PC-9 (cell line): ENCODE results near the gene SNX27. TPM values are rescaled to one million over a fixed set of nuclear protein-coding genes. Genes with fewer than 3 reads are reported as not detected.

ENCODE experiments used
- BruUV-seq: library from RNA; stranded (reverse); fragments of 400-500 nt; replicated peaks from 2 replicates; lab custom pipeline; 2021; lab: Mats Ljungman, UMichigan
- CTCF ChIA-PET: fragments of 300-600 bp; sonication (Branson Sonifier 250); formaldehyde crosslinking; loops from one replicate; lab custom pipeline; 2022; ENCODE audit warnings: antibody characterized with exemption; lab: Charles Lee
- POLR2A ChIA-PET: fragments of 300-600 bp; sonication (Branson Sonifier 250); formaldehyde crosslinking; loops from one replicate; lab custom pipeline; 2022; ENCODE audit warnings: antibody characterized with exemption; ENCODE audit not compliant: unreplicated experiment; lab: Charles Lee
- DNase-seq, 2 experiments: peaks; one replicate each; pipeline versions ENCODE4 v3.0.0 to v3.0.0-alpha.2; 2015 to 2022; ENCODE audit warnings: mixed read lengths in 1 of 2
- H2AFZ ChIP-seq: fragments of 200-600 bp; sonication (generic); 2 replicates; pipeline ENCODE4 v1.8.1; 2017; ENCODE audit warnings: antibody characterized with exemption
- H3F3A ChIP-seq: fragments of 200-600 bp; sonication (generic); 2 replicates; pipeline ENCODE4 v1.8.1; 2017; ENCODE audit warnings: antibody characterized with exemption, mild to moderate bottlenecking, low read depth; ENCODE audit not compliant: insufficient read depth
- H3K27ac ChIP-seq: fragments of 200-600 bp; sonication (generic); 2 replicates; pipeline ENCODE4 v1.6.1; 2016; ENCODE audit warnings: mixed run types
- H3K27me3 ChIP-seq: fragments of 200-600 bp; sonication (generic); 2 replicates; pipeline ENCODE4 v1.6.1; 2016; ENCODE audit warnings: low read depth, mixed run types; ENCODE audit not compliant: insufficient read depth
- H3K36me3 ChIP-seq: fragments of 200-600 bp; sonication (generic); 2 replicates; pipeline ENCODE4 v1.6.1; 2016; ENCODE audit warnings: low read depth, mixed run types
- H3K4me1 ChIP-seq: fragments of 200-600 bp; sonication (generic); replicated peaks from 2 replicates; pipeline ENCODE4 v1.6.1; 2016; ENCODE audit warnings: mixed run types; ENCODE audit not compliant: insufficient read depth
- H3K4me2 ChIP-seq: fragments of 200-600 bp; sonication (generic); 2 replicates; pipeline ENCODE4 v1.6.1; 2017; ENCODE audit warnings: mixed run types
- H3K4me3 ChIP-seq: fragments of 200-600 bp; sonication (generic); 2 replicates; pipeline ENCODE4 v1.6.1; 2016; ENCODE audit warnings: mixed run types
- H3K79me2 ChIP-seq: fragments of 200-600 bp; sonication (generic); 2 replicates; pipeline ENCODE4 v1.6.1; 2017; ENCODE audit warnings: low read depth, mixed run types
- H3K9me2 ChIP-seq: fragments of 200-600 bp; sonication (generic); 2 replicates; pipeline ENCODE4 v1.8.1; 2017; ENCODE audit warnings: mild to moderate bottlenecking; ENCODE audit not compliant: insufficient read depth
- H3K9me3 ChIP-seq: fragments of 200-600 bp; sonication (generic); 2 replicates; pipeline ENCODE4 v1.8.1; 2016; ENCODE audit warnings: low read depth; ENCODE audit not compliant: insufficient read depth
- H4K20me1 ChIP-seq: fragments of 200-600 bp; sonication (generic); 2 replicates; pipeline ENCODE4 v1.8.1; 2017; ENCODE audit not compliant: insufficient read depth
- CTCF ChIP-seq: fragments of 200-600 bp; sonication (generic); conservative IDR thresholded peaks from 2 replicates; pipeline ENCODE4 v1.6.1; 2017; ENCODE audit warnings: mixed run types, antibody characterized with exemption, mild to moderate bottlenecking, moderate library complexity
- EZH2 ChIP-seq: fragments of 200-600 bp; sonication (generic); IDR thresholded peaks from 2 replicates; pipeline ENCODE4 v1.8.0; 2017; ENCODE audit warnings: antibody characterized with exemption, low read depth
- intact Hi-C: fragments of 100-400 bp; cut with micrococcal nuclease; formaldehyde crosslinking; loops from one replicate; pipeline ENCODE4 v1.10.0; 2022; ENCODE audit not compliant: unreplicated experiment
- total RNA-seq: library from RNA; stranded (reverse); gene quantifications from 2 replicates; pipeline ENCODE4 v1.2.3, GENCODE V29; 2021

Gene SNX27
- total RNA-seq, 1 experiment from 2014 or later = 40.1 TPM

DNA sequence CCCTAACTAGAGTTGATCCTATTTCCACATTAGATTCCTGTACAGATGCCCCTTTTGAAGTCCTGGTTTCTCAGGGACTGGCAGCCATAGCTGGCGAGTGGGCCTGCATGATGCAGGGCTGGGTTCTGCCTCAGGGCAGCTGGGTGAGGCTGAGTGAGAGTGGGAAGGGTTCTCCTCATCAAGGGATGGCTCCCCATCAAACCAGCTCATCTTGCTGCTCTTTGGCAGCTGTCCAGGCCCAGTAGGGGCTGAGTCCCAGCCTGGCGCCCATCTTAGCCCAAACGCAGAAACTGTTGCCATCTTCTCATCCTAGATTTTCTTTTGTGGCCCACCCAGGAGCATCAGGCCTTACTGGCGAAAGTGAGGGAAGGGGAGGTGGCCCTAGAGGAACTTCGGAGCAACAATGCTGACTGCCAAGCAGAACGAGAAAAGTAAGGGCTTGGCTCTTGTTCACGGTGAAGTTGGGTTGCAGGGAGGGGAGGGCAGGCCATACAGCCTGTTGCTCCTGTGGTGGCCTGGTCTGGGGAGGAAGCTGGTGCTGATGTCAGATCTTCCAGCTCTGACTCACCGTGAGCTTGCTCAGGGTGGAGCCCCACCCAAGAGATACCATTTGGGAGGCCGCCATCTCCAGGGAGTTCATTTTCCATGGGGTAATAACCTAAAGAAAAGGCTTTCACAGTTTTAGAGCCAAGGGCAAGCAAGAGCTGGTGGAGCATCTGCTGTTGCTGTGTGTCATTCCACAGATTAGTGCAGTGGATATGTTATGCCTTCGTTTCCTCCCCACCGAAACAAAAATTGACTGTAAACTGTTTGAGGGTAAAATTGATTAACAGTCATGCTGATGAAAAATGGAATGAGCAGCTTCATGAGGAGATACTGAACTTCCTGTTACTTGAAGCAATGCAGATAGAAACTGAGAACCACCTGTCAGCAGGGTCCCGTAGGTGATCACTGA is 37.0 kb upstream of the SNX27 start:
- no peaks in the 10 kb centered on the region for H3K27me3 ChIP-seq
- ChIA-PET CTCF (interaction anchor here (0.6 to 1.3 kb wide), 2 partner anchors 38 to 160 kb away, joined by 3 read pairs; no protein-coding TSS in a partner anchor), POLR2A (interaction anchor here (0.5 to 1.0 kb wide), 8 partner anchors 11 to 456 kb away, joined by 4 to 9 read pairs (median 6); partner anchors contain the start of gene TUFT1)
- peak; percentile 85 to 87 for DNase-seq
- peaks cover 75% of the 10 kb centered on the region for H3F3A ChIP-seq
- H3K4me3 ChIP-seq = 0 out of 2 replicates have a peak overlapping the region, but pooled peaks have one; percentile 3
- no peaks in the 10 kb centered on the region for H3K9me2 ChIP-seq
- H3K36me3 ChIP-seq = peaks cover 62% of the 10 kb centered on the region
- intact Hi-C loops = loop anchor here (2.0 kb wide), 1 partner anchor 26 kb away; no protein-coding TSS in a partner anchor
- peaks cover 72% of the 10 kb centered on the region for H3K4me1 ChIP-seq
- TF ChIP-seq EZH2 (no peak), CTCF (no peak)
- H2AFZ ChIP-seq = no peak overlapping the region
- H3K9me3 ChIP-seq = no peaks in the 10 kb centered on the region
- peak overlapping the region; percentile 54 for H3K4me2 ChIP-seq
- peaks cover 32% of the 10 kb centered on the region for H3K79me2 ChIP-seq
- H4K20me1 ChIP-seq = no peaks in the 10 kb centered on the region
- H3K27ac ChIP-seq = peak overlapping the region; percentile 66
- BruUV-seq = TSS peak; percentile 94

DNA sequence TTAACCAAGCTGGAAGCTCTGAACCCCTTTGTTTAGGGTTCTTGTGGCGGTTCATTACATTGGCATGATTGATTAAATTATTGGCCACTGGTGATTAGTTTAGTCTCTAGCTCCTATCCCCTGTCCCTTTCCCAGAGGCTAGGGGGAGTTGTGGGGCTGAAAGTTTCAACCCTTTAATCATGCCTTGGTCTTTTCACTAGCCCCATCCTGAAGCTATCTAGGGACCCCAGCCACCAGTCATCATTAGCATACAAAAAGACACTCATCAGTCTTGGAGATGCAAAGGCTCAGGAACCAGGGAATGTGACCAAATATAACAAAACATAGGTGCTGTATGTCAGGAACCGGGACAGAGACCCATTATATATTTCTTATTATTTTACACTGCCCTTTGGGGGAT is 34.7 kb upstream of the SNX27 start:
- Histone ChIP-seq H4K20me1 (no peaks in the 10 kb centered on the region), H3K4me1 (peaks cover 77% of the 10 kb centered on the region), H3K4me2 (no peak overlapping the region), H3K36me3 (peaks cover 58% of the 10 kb centered on the region), H2AFZ (no peak overlapping the region), H3F3A (peaks cover 68% of the 10 kb centered on the region), H3K4me3 (no peak overlapping the region), H3K79me2 (peaks cover 20% of the 10 kb centered on the region; the same call in 1 of the 2 replicates), H3K9me3 (no peaks in the 10 kb centered on the region), H3K27ac (peak overlapping the region; percentile 69; the same call in 1 of the 2 replicates), H3K9me2 (no peaks in the 10 kb centered on the region), H3K27me3 (no peaks in the 10 kb centered on the region)
- intact Hi-C loops = no loop called here
- ChIA-PET CTCF (no interaction called here), POLR2A (no interaction called here)
- TF ChIP-seq CTCF (no peak), EZH2 (no peak)
- no peak for DNase-seq
- no TSS peak for BruUV-seq

- Histone ChIP-seq H3K9me2 (no peaks in the 10 kb centered on the region), H3K79me2 (peaks cover 11% of the 10 kb centered on the region; the same call in 1 of the 2 replicates), H3K9me3 (no peaks in the 10 kb centered on the region), H3K4me2 (peak overlapping the region; percentile 48), H3K36me3 (peaks cover 62% of the 10 kb centered on the region), H3F3A (peaks cover 60% of the 10 kb centered on the region), H4K20me1 (no peaks in the 10 kb centered on the region), H3K4me3 (no peak overlapping the region), H3K4me1 (peaks cover 81% of the 10 kb centered on the region), H3K27me3 (no peaks in the 10 kb centered on the region), H3K27ac (peak overlapping the region; percentile 69), H2AFZ (no peak overlapping the region)
- DNase-seq = peak in 1 of 2 experiments; percentile 56
- ChIA-PET CTCF (interaction anchor here (1.0 kb wide), 1 partner anchor 15 kb away, joined by 12 read pairs; no protein-coding TSS in a partner anchor), POLR2A (interaction anchor here (0.6 to 1.2 kb wide), 4 partner anchors 18 to 67 kb away, joined by 3 to 4 read pairs (median 4); no protein-coding TSS in a partner anchor)
- TF ChIP-seq CTCF (no peak), EZH2 (no peak)
- intact Hi-C loops = no loop called here
- no TSS peak for BruUV-seq
Measured at GRCh38 chr1:151578941-151579340, 32.9 kb upstream of the SNX27 start.
